HepG2 (cell line): Measurements from ENCODE around the gene SPINK8. TPM values are rescaled to one million over a fixed set of nuclear protein-coding genes. Genes with fewer than 3 reads are reported as not detected.

Experiments
- CEBPZ ChIP-seq: IDR thresholded peaks from 2 replicates; pipeline ENCODE4 v1.6.1; 2012; ENCODE audit warnings: low read length, improper control_type of control experiment
- CREBL2 ChIP-seq: sonication (generic); formaldehyde crosslinking; IDR thresholded peaks from 2 replicates; pipeline ENCODE4 v1.8.1; 2023; ENCODE audit warnings: missing genetic modification reagents, mild to moderate bottlenecking, borderline replicate concordance
- E2F1 ChIP-seq: sonication (generic); formaldehyde crosslinking; IDR thresholded peaks from 2 replicates; pipeline ENCODE4 v1.5.0; 2020; ENCODE audit warnings: missing genetic modification reagents
- GATA4 ChIP-seq: sonication (generic); IDR thresholded peaks from 2 replicates; pipeline ENCODE4 v1.6.1; 2016; ENCODE audit warnings: antibody characterized with exemption, low read depth, borderline replicate concordance
- KAT8 ChIP-seq: IDR thresholded peaks from 2 replicates; pipeline ENCODE4 v1.6.1; 2016; ENCODE audit warnings: missing genetic modification reagents, missing compliant biosample characterization
- MLXIP ChIP-seq: sonication (generic); formaldehyde crosslinking; IDR thresholded peaks from 2 replicates; pipeline ENCODE4 v1.9.0; 2021; ENCODE audit warnings: missing genetic modification reagents, borderline replicate concordance
- NCOA1 ChIP-seq: sonication (generic); formaldehyde crosslinking; IDR thresholded peaks from 2 replicates; pipeline ENCODE4 v1.9.0; 2021; ENCODE audit warnings: missing genetic modification reagents
- PRDM4 ChIP-seq: sonication (generic); formaldehyde crosslinking; IDR thresholded peaks from 2 replicates; pipeline ENCODE4 v1.9.0; 2021; ENCODE audit warnings: missing genetic modification reagents, borderline replicate concordance
- SIN3A ChIP-seq: IDR thresholded peaks from 2 replicates; pipeline ENCODE4 v1.6.1; 2011; ENCODE audit warnings: low read depth, mild to moderate bottlenecking, control low read depth, low read length, borderline replicate concordance
- TCF7 ChIP-seq: sonication (generic); IDR thresholded peaks from 2 replicates; pipeline ENCODE4 v1.6.1; 2016; ENCODE audit warnings: antibody characterized with exemption, low read depth
- TFDP1 ChIP-seq: IDR thresholded peaks from 2 replicates; pipeline ENCODE4 v1.6.1; 2016; ENCODE audit warnings: missing compliant biosample characterization, missing genetic modification reagents, borderline replicate concordance
- TOPORS ChIP-seq: sonication (generic); formaldehyde crosslinking; IDR thresholded peaks from 2 replicates; pipeline ENCODE4 v1.8.0; 2023; ENCODE audit warnings: mild to moderate bottlenecking, missing genetic modification reagents
- ZNF234 ChIP-seq: sonication (generic); formaldehyde crosslinking; conservative IDR thresholded peaks from 2 replicates; pipeline ENCODE4 v1.5.1; 2020; ENCODE audit warnings: mild to moderate bottlenecking, missing genetic modification reagents
- ZNF556 ChIP-seq: sonication (generic); formaldehyde crosslinking; IDR thresholded peaks from 2 replicates; pipeline ENCODE4 v1.4.0; 2020; ENCODE audit warnings: mild to moderate bottlenecking, missing genetic modification reagents, borderline replicate concordance
- ZNF615 ChIP-seq: sonication (generic); formaldehyde crosslinking; IDR thresholded peaks from 2 replicates; pipeline ENCODE4 v1.5.0; 2020; ENCODE audit warnings: mild to moderate bottlenecking, missing genetic modification reagents, borderline replicate concordance
- ZNF674 ChIP-seq: sonication (generic); formaldehyde crosslinking; IDR thresholded peaks from 2 replicates; pipeline ENCODE4 v1.5.0; 2020; ENCODE audit warnings: low read depth, mild to moderate bottlenecking, missing genetic modification reagents
- ZNF772 ChIP-seq: sonication (generic); formaldehyde crosslinking; IDR thresholded peaks from 2 replicates; pipeline ENCODE4 v1.5.0; 2020; ENCODE audit warnings: mild to moderate bottlenecking, missing genetic modification reagents
- polyA plus RNA-seq, 8 experiments: library from polyadenylated mRNA; depleted of rRNA in 3 of 8; stranded (reverse) in 7 of 8; unstranded in 1 of 8; fragments of >200 nt; fragmentation: Illumina TruSeq in 4 of 8; extraction: Trizol in 4 of 8; gene quantifications; 2 replicates each; pipeline versions ENCODE4 v1.2.1 to v1.2.3, GENCODE V29; 2011 to 2016; ENCODE audit warnings: low read depth in 4 of 8, missing spikeins in 1 of 8, mixed read lengths in 1 of 8; ENCODE audit not compliant: insufficient read depth in 1 of 8
- total RNA-seq, 5 experiments: library from RNA; depleted of rRNA; stranded (reverse); fragments of >200 nt; fragmentation: Illumina TruSeq; extraction: Trizol; gene quantifications; 2 replicates each; pipeline ENCODE4 v1.2.3, GENCODE V29; 2016; ENCODE audit warnings: low read depth in 1 of 5

Gene SPINK8
- total and polyA plus RNA-seq, 2 of the 13 experiments (the other 11 are each of a cell fraction or from before 2014, with no cell fraction given) = not detected

- TF ChIP-seq PRDM4 (no peak), MLXIP (CRISPR knock-in tag) (no peak), E2F1 (peak; percentile 85), CEBPZ (no peak), ZNF234 (no peak), ZNF615 (CRISPR knock-in tag) (peak; percentile 87; the same call in 1 of the 2 replicates), TFDP1 (CRISPR knock-in tag) (peak; percentile 94), ZNF674 (no peak; the same call in 1 of the 2 replicates), TCF7 (no peak), NCOA1 (CRISPR knock-in tag) (peak; percentile 93; the same call in 1 of the 2 replicates), GATA4 (peak; percentile 41; the same call in 1 of the 2 replicates), CREBL2 (CRISPR knock-in tag) (peak; percentile 98), ZNF772 (CRISPR knock-in tag) (peak; percentile 95), TOPORS (peak; percentile 95), ZNF556 (CRISPR knock-in tag) (peak; percentile 29; the same call in 1 of the 2 replicates), KAT8 (CRISPR knock-in tag) (peak; percentile 95), SIN3A (no peak; the same call in 1 of the 2 replicates)
These were observed 32.3 kb downstream of the SPINK8 start, which contains the start of gene NME6 (continued) for GRCh38 chr3:48301020-48301799.
